Glutamatergic neuron (in vitro differentiated cells): Measurements from ENCODE around the gene IGBP1. TPM values are rescaled to one million over a fixed set of nuclear protein-coding genes. Genes with fewer than 3 reads are reported as not detected.

ENCODE experiments used
- DNase-seq: peaks from one replicate; pipeline ENCODE4 v3.0.0; 2022
- H3K27ac Mint-ChIP-seq: one replicate; pipeline ENCODE4 v1.8.0; 2020; ENCODE audit warnings: mild to moderate bottlenecking, mixed read lengths, inconsistent platforms; ENCODE audit not compliant: unreplicated experiment
- H3K27me3 Mint-ChIP-seq: one replicate; pipeline ENCODE4 v1.8.0; 2020; ENCODE audit warnings: mild to moderate bottlenecking, moderate library complexity, mixed read lengths, inconsistent platforms; ENCODE audit not compliant: unreplicated experiment
- H3K36me3 Mint-ChIP-seq: one replicate; pipeline ENCODE4 v1.8.0; 2020; ENCODE audit warnings: mild to moderate bottlenecking, mixed read lengths, inconsistent platforms; ENCODE audit not compliant: unreplicated experiment
- H3K4me1 Mint-ChIP-seq: one replicate; pipeline ENCODE4 v1.8.0; 2020; ENCODE audit warnings: mild to moderate bottlenecking, low read depth, mixed read lengths, inconsistent platforms; ENCODE audit not compliant: unreplicated experiment
- H3K4me3 Mint-ChIP-seq: one replicate; pipeline ENCODE4 v1.8.0; 2020; ENCODE audit warnings: mild to moderate bottlenecking, mixed read lengths, inconsistent platforms; ENCODE audit not compliant: unreplicated experiment
- H3K9me3 Mint-ChIP-seq: one replicate; pipeline ENCODE4 v1.8.0; 2020; ENCODE audit warnings: mild to moderate bottlenecking, moderate library complexity, mixed read lengths, inconsistent platforms; ENCODE audit not compliant: unreplicated experiment
- CTCF ChIP-seq: fragments of 200-600 bp; sonication (generic); IDR thresholded peaks from one replicate; pipeline ENCODE4 v1.5.0; 2021; ENCODE audit not compliant: partially characterized antibody, unreplicated experiment
- total RNA-seq: library from RNA; stranded (reverse); fragmentation: NEBNext Ultra II Directional; extraction: Animal tissue kit (Norgen Biotek cat#: 25700); gene quantifications from one replicate; pipeline ENCODE4 v1.2.1, GENCODE V29; 2021; ENCODE audit not compliant: unreplicated experiment

The IGBP1 gene
- total RNA-seq, 1 donor from 2014 or later: 44.0 TPM

- no peak for DNase-seq
- peak overlapping the region; percentile 17 for H3K27ac Mint-ChIP-seq
- no peak overlapping the region for H3K4me3 Mint-ChIP-seq
- peaks cover 15% of the 10 kb centered on the region for H3K4me1 Mint-ChIP-seq
- H3K36me3 Mint-ChIP-seq: no peaks in the 10 kb centered on the region
- no peaks in the 10 kb centered on the region for H3K27me3 Mint-ChIP-seq
- TF ChIP-seq CTCF: no peak
- no peaks in the 10 kb centered on the region for H3K9me3 Mint-ChIP-seq
These were observed 33.6 kb downstream of the IGBP1 start for GRCh38 chrX:70166601-70167590.

- H3K4me1 Mint-ChIP-seq: peaks cover 17% of the 10 kb centered on the region
- TF ChIP-seq CTCF: no peak
- peak overlapping the region; percentile 49 for H3K27ac Mint-ChIP-seq
- no peaks in the 10 kb centered on the region for H3K36me3 Mint-ChIP-seq
- H3K27me3 Mint-ChIP-seq: no peaks in the 10 kb centered on the region
- peak overlapping the region; percentile 65 for H3K4me3 Mint-ChIP-seq
- DNase-seq: no peak
- no peaks in the 10 kb centered on the region for H3K9me3 Mint-ChIP-seq
These were observed 35.3 kb downstream of the IGBP1 start for GRCh38 chrX:70168238-70169188.

- Mint-ChIP-seq H3K4me1 (peaks cover 17% of the 10 kb centered on the region), H3K27me3 (no peaks in the 10 kb centered on the region), H3K4me3 (no peak overlapping the region), H3K27ac (no peak overlapping the region), H3K9me3 (no peaks in the 10 kb centered on the region), H3K36me3 (no peaks in the 10 kb centered on the region)
- no peak for TF ChIP-seq CTCF
- DNase-seq: no peak
These were observed 36.0 kb downstream of the IGBP1 start for GRCh38 chrX:70169281-70169680.

GRCh38 chrX:70171624-70172023 is 38.4 kb downstream of the IGBP1 start:
- Mint-ChIP-seq H3K4me1 (peaks cover 19% of the 10 kb centered on the region), H3K9me3 (no peaks in the 10 kb centered on the region), H3K27ac (no peak overlapping the region), H3K4me3 (no peak overlapping the region), H3K36me3 (no peaks in the 10 kb centered on the region), H3K27me3 (peaks cover 1% of the 10 kb centered on the region)
- TF ChIP-seq CTCF: no peak
- DNase-seq: no peak
